ENCODE measurements around the gene ATOH8.

- no peak for TF ChIP-seq POLR2AphosphoS5 (IDR thresholded peaks at IDR 0.05; ENCODE audit: borderline replicate concordance, low read depth, low read length)
- no peak for TF ChIP-seq EZH2 (IDR thresholded peaks at IDR 0.05)
Measured at GRCh38 chr2:85785871-85786270, 32.1 kb downstream of the ATOH8 start.

Data from SK-N-MC (cell line).